Epidermal melanocyte (primary cell): ENCODE data around the gene GXYLT2.
"Not testable (repeated sequence)": the region's sequence is repeated elsewhere in the genome, so short reads cannot be mapped to it uniquely, and the experiment has no call there.

Experiments
- DNase-seq: peaks from one replicate; pipeline ENCODE4 v3.0.0; 2011; ENCODE audit warnings: low spot score; ENCODE audit not compliant: insufficient read length

GXYLT2 gene

GRCh38 chr3:72892081-72892775 is 4.4 kb downstream of the GXYLT2 start:
- DNase-seq: peak; percentile 70

- no peak for DNase-seq
Observed at GRCh38 chr3:72892870-72893269, 5.0 kb downstream of the GXYLT2 start.

DNA sequence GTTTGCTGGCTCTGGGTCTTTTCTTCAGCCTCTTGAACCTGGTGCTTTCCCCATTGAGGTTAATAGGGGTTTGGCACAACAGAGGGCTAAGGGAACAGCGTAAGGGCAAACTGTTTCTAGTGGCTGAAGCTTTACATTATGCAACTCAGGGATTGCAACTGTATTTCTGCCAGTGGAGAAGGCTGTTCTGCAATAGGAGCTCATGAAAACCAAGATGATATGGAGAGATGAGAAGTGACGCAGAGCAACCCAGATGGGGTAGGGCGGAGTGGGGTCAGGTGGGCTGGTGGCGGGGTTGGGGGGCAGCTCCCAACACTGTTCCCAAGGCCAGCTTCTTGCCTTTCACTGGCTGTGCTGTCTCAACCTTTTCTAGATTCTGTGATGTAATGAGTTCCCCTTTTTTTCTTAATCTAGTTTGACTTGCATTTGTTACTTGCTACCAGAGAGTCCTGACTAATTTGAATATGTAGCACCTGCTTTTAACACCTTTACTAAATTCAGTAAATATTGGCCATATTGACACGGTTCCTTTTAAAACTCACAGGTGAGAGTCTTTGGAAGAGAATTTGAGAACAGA is 7.2 kb downstream of the GXYLT2 start:
- DNase-seq: no peak

- DNase-seq: no peak
Observed at GRCh38 chr3:72896996-72897757, 9.3 kb downstream of the GXYLT2 start.

- DNase-seq: no peak
Observed at GRCh38 chr3:72897758-72898007, 9.8 kb downstream of the GXYLT2 start.

DNA sequence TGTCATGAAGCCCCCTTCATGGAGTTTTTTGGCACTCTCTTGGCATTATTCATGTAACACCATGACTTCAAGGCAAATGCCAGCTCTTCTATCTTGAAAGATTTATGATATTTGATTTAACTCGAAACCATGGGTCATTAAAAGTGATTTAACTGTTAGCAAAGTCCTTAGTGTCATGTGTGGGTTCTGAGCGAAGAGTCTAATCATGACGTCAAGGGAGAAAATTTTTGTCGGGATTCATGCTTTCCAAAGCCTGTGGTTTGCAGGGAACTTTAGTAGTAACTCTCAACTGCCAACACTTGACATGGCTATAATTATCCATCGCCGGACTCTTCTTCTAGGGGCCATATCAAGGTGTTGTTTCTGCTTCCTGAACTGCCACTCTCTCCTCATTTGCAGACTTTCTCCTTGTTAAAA is 11.5 kb downstream of the GXYLT2 start:
- DNase-seq: no peak

DNA sequence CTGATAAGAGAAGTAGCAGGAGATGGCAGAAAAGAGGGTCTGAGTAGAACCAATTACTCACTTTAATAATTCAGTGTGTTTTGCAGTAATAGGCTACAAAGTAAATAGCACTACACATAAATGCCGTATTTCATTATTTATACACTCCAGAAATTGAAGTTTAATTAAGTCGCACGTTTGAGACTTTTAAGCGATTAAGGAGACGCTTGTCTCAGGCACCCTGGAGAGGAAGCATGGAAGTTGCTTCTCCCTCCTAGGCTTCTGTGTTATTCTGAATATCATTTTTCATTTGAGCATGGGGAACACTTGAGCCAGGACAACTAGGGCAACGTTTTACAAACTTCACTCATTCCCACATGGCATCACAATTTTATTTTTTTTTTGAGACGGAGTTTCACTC is 12.2 kb downstream of the GXYLT2 start:
- DNase-seq: no peak

- no peak for DNase-seq
Observed at GRCh38 chr3:72901840-72902239, 14.0 kb downstream of the GXYLT2 start.

- no peak for DNase-seq
Observed at GRCh38 chr3:72903004-72903403, 15.2 kb downstream of the GXYLT2 start.

- no peak for DNase-seq
Observed at GRCh38 chr3:72904163-72904562, 16.3 kb downstream of the GXYLT2 start.

DNA sequence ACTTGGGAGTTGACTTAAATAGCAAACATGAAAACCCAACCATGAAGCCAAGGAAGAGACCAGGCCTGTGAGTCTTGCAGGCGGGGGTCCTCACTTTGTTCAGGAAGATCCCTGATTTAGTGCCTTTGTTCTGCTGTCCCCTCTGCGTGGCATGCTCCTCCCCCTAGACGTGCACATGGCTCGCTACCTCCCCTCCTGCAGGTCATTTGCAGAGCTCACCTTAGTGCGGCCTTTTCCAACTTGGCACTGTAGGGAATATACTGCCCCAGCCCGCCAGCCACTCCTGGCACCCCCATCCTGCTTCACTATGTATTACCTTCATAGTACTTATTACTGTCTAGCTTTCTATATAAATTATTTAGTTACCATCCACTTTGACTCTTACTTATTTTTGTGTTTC is 18.3 kb downstream of the GXYLT2 start:
- DNase-seq: no peak

DNA sequence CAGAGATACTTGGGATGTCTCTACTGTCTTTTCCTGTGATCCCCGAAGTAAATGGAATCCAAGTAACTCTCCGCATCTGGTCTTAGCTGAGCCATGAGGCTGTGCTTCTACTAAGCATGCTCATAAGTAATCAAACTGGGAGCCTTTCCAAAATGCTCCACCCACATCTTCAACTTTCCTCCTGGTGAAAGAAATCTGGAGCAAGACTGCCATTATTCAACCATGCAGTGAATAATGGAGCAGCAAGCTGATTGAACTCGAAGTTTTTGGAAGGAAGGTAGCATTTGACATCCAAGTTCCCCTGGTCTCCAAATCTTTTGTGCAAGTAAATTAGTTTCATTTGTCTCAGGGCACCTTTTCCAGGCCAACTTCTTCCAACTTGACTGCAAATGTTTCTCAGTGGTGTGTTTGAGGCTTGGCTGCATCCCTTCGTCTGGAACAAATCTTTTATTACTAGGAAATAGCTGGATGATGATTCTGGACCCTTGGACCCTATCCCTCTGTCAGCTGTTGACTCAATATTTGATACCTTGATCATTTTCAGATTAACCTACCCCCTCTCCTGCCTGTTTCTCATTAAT is 19.4 kb downstream of the GXYLT2 start:
- DNase-seq: no peak

- DNase-seq: peak; percentile 70
Observed at GRCh38 chr3:72907731-72908620, 20.1 kb downstream of the GXYLT2 start.

DNA sequence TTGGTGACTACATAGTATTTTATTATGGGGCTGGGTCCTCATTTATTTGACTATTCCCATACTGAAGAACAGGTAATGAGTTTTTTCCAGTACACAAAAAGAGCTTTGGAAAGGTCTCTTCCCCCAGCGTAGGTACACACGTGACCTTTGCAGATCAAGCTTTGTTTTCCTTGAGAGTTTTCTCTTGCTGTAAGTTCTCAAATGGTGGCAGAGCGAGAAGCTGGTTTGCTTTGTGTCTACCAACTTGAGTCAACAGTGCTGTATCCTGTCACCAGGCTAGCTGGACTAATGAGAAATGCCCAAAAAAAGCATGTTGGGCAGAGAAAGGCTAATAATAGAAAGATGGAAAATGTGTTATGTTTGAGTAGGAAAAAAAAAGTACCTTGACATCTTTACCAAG is 21.7 kb downstream of the GXYLT2 start:
- DNase-seq: no peak

DNA sequence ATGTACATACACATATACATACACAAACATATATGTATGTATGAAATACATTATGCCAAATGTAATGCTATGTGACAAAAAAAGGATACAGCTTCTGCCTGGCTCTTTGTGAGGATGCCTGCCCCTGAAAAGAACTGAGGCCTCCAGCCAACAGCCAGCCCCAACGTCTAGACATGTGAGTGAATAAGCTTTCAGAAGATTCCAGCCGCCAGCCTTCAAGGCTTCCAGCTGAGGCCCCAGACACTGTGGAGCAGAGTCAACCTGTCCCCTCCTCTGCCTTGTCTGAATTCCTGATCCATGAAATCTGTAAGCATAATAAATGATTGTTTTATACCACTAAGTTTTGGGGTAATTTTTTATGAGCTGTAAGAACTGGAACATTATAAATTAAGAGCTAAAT is 24.7 kb downstream of the GXYLT2 start:
- no peak for DNase-seq

- no peak for DNase-seq
Observed at GRCh38 chr3:72914383-72914782, 26.5 kb downstream of the GXYLT2 start.

- no peak for DNase-seq
Observed at GRCh38 chr3:72916250-72916649, 28.4 kb downstream of the GXYLT2 start.

- no peak for DNase-seq
Observed at GRCh38 chr3:72919520-72919919, 31.7 kb downstream of the GXYLT2 start.

GRCh38 chr3:72924055-72924454 is 36.2 kb downstream of the GXYLT2 start:
- DNase-seq: no peak

GRCh38 chr3:72928781-72929735 is 41.2 kb downstream of the GXYLT2 start:
- not testable (repeated sequence) for DNase-seq
